GM12873 (cell line): ENCODE data around the gene AFTPH.

Source experiments
- TF ChIP-seq, protein P1 (sequence below): IDR thresholded peaks from 2 replicates; pipeline ENCODE4 v1.5.1; 2012; ENCODE audit warnings: low read depth, mild to moderate bottlenecking, moderate library complexity, low read length, control low read depth; ENCODE audit not compliant: insufficient read depth; ENCODE audit errors: missing control alignments

AFTPH gene

DNA sequence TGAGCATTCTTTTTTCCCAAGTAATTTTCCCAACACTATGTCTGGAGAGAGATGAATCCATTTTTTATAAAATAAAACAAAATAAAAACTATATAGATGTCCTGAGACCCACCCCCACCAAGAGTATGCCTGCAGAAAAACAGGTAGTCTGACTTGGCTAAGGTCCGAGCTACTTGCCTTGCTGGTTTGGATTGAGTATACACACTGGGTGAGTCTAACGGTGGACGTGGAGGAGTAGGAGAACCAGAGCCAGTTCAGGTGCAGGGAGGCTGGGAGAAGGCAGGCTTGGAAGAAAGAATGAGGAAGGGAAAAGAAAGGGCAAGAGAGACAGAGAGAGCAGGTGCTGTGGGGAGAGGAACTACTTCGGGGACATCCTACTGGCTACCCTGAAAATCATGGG lies 21.3 kb upstream of the AFTPH start:
- TF ChIP-seq, protein P1, sequence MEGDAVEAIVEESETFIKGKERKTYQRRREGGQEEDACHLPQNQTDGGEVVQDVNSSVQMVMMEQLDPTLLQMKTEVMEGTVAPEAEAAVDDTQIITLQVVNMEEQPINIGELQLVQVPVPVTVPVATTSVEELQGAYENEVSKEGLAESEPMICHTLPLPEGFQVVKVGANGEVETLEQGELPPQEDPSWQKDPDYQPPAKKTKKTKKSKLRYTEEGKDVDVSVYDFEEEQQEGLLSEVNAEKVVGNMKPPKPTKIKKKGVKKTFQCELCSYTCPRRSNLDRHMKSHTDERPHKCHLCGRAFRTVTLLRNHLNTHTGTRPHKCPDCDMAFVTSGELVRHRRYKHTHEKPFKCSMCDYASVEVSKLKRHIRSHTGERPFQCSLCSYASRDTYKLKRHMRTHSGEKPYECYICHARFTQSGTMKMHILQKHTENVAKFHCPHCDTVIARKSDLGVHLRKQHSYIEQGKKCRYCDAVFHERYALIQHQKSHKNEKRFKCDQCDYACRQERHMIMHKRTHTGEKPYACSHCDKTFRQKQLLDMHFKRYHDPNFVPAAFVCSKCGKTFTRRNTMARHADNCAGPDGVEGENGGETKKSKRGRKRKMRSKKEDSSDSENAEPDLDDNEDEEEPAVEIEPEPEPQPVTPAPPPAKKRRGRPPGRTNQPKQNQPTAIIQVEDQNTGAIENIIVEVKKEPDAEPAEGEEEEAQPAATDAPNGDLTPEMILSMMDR: no peak

DNA sequence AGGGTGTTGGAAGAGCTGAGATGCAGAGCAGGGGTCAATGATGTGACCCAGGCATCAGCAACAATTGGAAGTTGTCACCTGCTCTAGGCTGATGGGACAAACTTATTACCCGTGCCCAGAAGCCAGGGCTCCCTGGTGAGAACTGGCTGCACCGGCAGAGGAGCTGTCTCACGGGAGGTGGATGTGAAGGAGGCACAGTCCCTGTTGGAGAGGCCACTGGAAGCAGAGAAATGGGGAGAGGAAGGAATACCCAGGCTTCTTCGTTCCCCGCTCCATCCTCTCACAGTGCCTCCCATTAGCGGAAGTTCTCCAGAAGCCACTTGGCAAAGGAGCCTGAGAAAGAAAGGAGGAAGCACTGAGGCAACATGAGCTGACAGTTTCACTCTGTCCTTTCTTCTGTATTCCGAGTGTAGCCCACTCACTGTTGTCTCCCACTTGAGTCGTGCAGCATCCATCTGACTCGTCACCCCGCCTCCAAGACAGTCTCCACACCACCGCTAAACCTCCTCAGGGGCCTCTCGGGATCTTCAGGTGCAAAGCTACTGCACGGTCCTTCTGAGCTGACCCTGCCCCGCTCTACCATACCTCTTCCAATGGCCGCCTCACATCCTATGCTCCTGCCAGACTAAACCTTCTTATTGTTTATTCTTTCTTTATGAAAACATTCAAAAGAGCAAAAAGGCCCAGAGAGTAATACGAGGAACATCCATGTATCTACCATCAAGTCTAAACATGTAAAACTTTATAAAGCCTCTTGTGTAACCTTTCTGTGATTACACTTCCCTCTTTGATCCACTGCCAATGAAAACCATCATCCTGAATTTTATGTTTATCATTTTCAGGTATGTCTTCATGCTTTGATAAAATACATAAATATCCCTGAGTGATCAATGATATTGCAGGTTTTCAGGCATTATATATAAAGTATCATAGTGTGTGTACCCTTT lies 19.1 kb upstream of the AFTPH start:
- TF ChIP-seq, protein P1: no peak

DNA sequence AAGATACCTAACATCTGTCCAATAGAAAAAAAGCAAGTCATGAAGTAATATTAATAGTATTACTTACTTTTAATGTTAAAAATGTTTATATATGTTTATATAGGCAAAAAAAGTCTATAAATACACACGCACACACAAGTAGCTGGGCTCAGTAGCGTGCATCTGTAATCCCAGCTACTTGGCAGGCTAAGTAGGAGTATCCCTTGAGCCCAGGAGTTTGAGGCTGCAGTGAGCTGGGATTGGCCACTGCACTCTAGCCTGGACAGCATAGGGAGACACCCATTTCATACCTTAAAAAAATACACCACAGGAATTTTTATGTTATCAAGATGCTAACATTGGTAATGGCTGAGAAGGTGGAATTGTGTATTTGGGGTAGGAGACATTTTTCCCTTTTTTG lies 17.4 kb upstream of the AFTPH start:
- TF ChIP-seq, protein P1: no peak

DNA sequence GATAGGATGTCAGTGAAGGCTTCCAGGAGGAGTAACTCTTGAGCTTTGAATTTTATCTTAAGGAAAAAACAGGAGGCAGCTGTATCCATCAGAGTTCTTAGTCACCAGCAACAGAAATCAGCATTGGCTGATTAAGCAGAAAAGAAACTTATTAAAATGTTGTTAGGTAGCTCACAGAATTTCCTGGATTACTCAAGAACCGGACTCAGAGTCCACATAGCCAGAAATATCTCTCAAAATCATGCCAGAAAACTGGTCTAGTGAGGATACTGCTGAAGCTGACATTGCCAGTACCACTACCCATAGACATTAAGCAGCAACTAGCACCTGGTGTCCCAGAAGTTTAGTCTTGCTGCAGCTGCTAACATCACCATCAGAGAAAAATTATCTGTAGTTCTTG lies 10.1 kb upstream of the AFTPH start:
- TF ChIP-seq, protein P1: no peak

DNA sequence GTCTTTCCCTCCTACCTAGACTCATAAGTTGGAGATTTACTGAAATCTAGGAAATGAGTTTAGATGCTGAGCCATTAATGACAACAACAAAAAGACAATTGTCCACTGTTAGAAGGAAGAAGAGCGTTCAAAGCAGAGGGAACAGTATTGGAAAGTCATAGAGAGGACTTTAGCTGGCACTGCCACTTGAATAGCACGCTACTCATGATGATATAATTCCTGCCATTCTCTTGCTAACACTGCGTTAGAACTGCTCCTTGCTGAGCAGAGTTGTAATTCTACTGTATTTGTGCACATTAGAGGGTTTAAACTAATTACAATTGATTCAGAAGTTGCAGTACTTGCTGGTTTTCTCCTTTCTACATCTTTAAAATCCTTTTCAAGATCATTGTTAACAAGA lies 9.0 kb upstream of the AFTPH start:
- TF ChIP-seq, protein P1: no peak

DNA sequence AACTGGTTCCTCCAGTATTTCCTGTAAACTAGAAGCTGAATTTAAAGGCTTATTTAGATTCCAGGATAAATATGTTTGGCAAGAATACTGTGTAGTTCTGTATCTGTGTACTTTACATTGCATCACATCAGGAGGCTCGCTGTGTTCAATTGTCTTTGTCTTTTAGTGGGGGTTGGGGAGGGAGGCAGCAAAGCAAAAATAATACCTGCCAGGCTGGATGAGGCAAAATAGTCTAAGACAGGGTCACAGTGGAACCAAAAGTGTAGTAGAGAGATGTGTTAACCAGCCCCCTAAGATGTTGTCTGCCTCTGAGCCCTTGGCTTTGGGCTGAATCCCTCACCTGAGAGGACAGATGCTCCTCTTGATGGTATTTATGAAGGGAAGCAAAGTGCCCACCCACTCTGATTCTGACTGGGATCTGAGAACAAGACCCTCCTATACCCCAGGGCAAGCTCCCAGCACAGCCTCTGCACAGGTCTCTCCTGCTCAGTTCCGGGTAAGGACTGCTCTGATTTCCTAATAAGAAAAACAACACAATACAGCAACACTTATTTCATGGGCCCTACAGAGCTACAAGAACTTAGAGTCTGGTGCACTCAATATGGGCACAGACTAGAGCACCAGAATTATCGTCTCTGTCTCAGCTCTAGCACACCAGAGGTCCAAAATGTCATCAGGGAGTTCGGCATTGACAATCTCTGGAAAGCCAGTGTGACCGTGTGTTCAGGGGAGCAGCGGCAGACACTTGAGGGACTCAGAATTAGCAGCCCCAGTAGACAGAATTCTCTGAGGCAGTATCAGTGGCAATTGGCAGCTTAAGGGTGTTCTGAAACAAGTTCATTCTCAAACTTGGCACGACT lies 7.2 kb upstream of the AFTPH start:
- TF ChIP-seq, protein P1: no peak

DNA sequence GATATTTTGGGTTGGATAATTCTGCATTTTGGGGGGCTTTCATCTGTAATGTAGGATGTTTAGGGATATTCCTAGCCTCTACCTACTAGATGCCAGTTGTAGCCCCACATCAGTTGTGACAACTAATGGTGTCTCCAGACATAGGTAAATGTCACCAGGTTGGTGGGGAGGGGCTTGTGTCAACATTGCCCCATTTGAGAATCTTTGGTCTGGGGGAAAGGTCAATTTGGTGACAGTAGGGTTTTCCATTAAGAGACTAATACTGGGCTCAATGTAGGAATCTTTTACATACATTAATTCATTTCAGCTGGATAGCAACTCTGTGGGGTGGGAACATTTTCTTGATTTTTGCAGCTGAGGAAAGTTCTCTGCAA lies 6.6 kb upstream of the AFTPH start:
- TF ChIP-seq, protein P1: no peak
